SK-N-SH (cell line): Measurements from ENCODE around the gene ATRAID. TPM values are rescaled to one million over a fixed set of nuclear protein-coding genes. Genes with fewer than 3 reads are reported as not detected.

ENCODE experiments used
- CTCF ChIA-PET: fragments of 300-600, 350-600 bp; formaldehyde crosslinking; extraction: SDS; loops from one replicate; lab custom pipeline; 2021; lab: Yijun Ruan, JAX
- POLR2A ChIA-PET: fragments of 350-600 bp; sonication (Branson Sonifier 250); formaldehyde crosslinking; extraction: SDS; loops from one replicate; lab custom pipeline; 2020; ENCODE audit warnings: antibody characterized with exemption, inconsistent platforms; lab: Yijun Ruan, JAX
- DNase-seq: peaks from one replicate; pipeline ENCODE4 v3.0.0; 2012
- H2AFZ ChIP-seq: fragments of 200-600 bp; sonication (generic); 2 replicates; pipeline ENCODE4 v1.8.1; 2016; ENCODE audit warnings: antibody characterized with exemption, mild to moderate bottlenecking, low read depth
- H3F3A ChIP-seq: fragments of 200-600 bp; sonication (generic); replicated peaks from 2 replicates; pipeline ENCODE3; 2016; ENCODE audit warnings: antibody characterized with exemption, mild to moderate bottlenecking; ENCODE audit not compliant: insufficient read depth
- H3K27ac ChIP-seq, 2 experiments: fragments of 200-500 bp in 1 of 2; fragments of 200-600 bp in 1 of 2; sonication (Bioruptor generic) in 1 of 2; sonication (generic), shearing (Covaris generic) in 1 of 2; 2 replicates each; pipeline versions ENCODE4 v1.5.1 to v1.6.1; 2014 to 2016; ENCODE audit warnings: low read depth in 2 of 2, inconsistent platforms in 1 of 2, low read length in 1 of 2, mild to moderate bottlenecking in 1 of 2, mixed read lengths in 1 of 2
- H3K27me3 ChIP-seq: fragments of 200-600 bp; sonication (generic), shearing (Covaris generic); 2 replicates; pipeline ENCODE4 v1.6.1; 2016; ENCODE audit warnings: mixed run types; ENCODE audit not compliant: insufficient read depth
- H3K36me3 ChIP-seq, 2 experiments: fragments of 200-500 bp in 1 of 2; fragments of 200-600 bp in 1 of 2; sonication (Bioruptor generic) in 1 of 2; sonication (generic) in 1 of 2; replicated peaks in 1 of 2; 2 replicates each; pipeline versions ENCODE3 to v1.5.1; 2014 to 2016; ENCODE audit warnings: low read length in 1 of 2, mild to moderate bottlenecking in 1 of 2; ENCODE audit not compliant: insufficient read depth in 2 of 2, control insufficient read depth in 1 of 2
- H3K4me1 ChIP-seq, 2 experiments: fragments of 200-500 bp in 1 of 2; fragments of 200-600 bp in 1 of 2; sonication (Bioruptor generic) in 1 of 2; sonication (generic), shearing (Covaris generic) in 1 of 2; 2 replicates each; pipeline versions ENCODE4 v1.5.1 to v1.6.1; 2014 to 2016; ENCODE audit warnings: low read depth in 1 of 2, low read length in 1 of 2, mixed run types in 1 of 2; ENCODE audit not compliant: insufficient read depth in 2 of 2, control insufficient read depth in 1 of 2
- H3K4me2 ChIP-seq: fragments of 200-600 bp; sonication (generic), shearing (Covaris generic); 2 replicates; pipeline ENCODE4 v1.6.1; 2017; ENCODE audit warnings: mixed run types
- H3K4me3 ChIP-seq, 2 experiments: fragments of 200-500 bp in 1 of 2; fragments of 200-600 bp in 1 of 2; sonication (Bioruptor generic) in 1 of 2; sonication (generic), shearing (Covaris generic) in 1 of 2; 2 replicates each; pipeline versions ENCODE4 v1.5.1 to v1.8.1; 2014 to 2016; ENCODE audit warnings: low read depth in 2 of 2, inconsistent platforms in 1 of 2, low read length in 1 of 2, mild to moderate bottlenecking in 1 of 2, mixed read lengths in 1 of 2, moderate library complexity in 1 of 2
- H3K79me2 ChIP-seq: fragments of 200-600 bp; sonication (generic); 2 replicates; pipeline ENCODE4 v1.8.1; 2017; ENCODE audit warnings: mild to moderate bottlenecking; ENCODE audit not compliant: insufficient read depth
- H3K9ac ChIP-seq: fragments of 200-600 bp; sonication (generic); 2 replicates; pipeline ENCODE4 v1.6.1; 2017; ENCODE audit warnings: mixed run types
- H3K9me2 ChIP-seq: fragments of 200-600 bp; sonication (generic); 2 replicates; pipeline ENCODE4 v1.6.1; 2017; ENCODE audit warnings: mixed run types
- H3K9me3 ChIP-seq: fragments of 200-600 bp; sonication (generic); 2 replicates; pipeline ENCODE4 v1.6.1; 2017; ENCODE audit warnings: mixed run types, mild to moderate bottlenecking, moderate library complexity
- H4K20me1 ChIP-seq: fragments of 200-600 bp; sonication (generic); 2 replicates; pipeline ENCODE4 v1.6.1; 2017; ENCODE audit warnings: mild to moderate bottlenecking, mixed run types; ENCODE audit not compliant: insufficient read depth
- CHD2 ChIP-seq: fragments of 150-350 bp; IDR thresholded peaks from 2 replicates; pipeline ENCODE4 v1.6.1; 2018; ENCODE audit warnings: low read length; ENCODE audit not compliant: partially characterized antibody
- FOXM1 ChIP-seq: IDR thresholded peaks from 2 replicates; pipeline ENCODE4 v1.4.0; 2012; ENCODE audit warnings: low read depth, mild to moderate bottlenecking
- GATA2 ChIP-seq: sonication (generic); formaldehyde crosslinking; IDR thresholded peaks from 2 replicates; pipeline ENCODE4 v1.5.0; 2020; ENCODE audit warnings: mild to moderate bottlenecking, missing genetic modification reagents
- IRF3 ChIP-seq: fragments of 150-350 bp; IDR thresholded peaks from 2 replicates; pipeline ENCODE4 v1.6.1; 2016; ENCODE audit warnings: mild to moderate bottlenecking, low read depth, low read length
- JUND ChIP-seq: IDR thresholded peaks from 2 replicates; pipeline ENCODE4 v1.4.0; 2012
- MEF2A ChIP-seq: IDR thresholded peaks from 2 replicates; pipeline ENCODE4 v1.4.0; 2012; ENCODE audit warnings: low read depth, borderline replicate concordance
- RFX5 ChIP-seq: IDR thresholded peaks from 2 replicates; pipeline ENCODE4 v1.6.1; 2012; ENCODE audit warnings: mild to moderate bottlenecking, improper control_type of control experiment, low read length
- RXRA ChIP-seq: IDR thresholded peaks from 2 replicates; pipeline ENCODE4 v1.4.0; 2012; ENCODE audit warnings: low read depth, mild to moderate bottlenecking, borderline replicate concordance
- SMC3 ChIP-seq: IDR thresholded peaks from 2 replicates; pipeline ENCODE4 v1.6.1; 2012; ENCODE audit warnings: low read depth, low read length, improper control_type of control experiment
- TCF12 ChIP-seq: IDR thresholded peaks from 2 replicates; pipeline ENCODE4 v1.4.0; 2012
- TEAD4 ChIP-seq: IDR thresholded peaks from 2 replicates; pipeline ENCODE4 v1.4.0; 2012; ENCODE audit warnings: mild to moderate bottlenecking, borderline replicate concordance; ENCODE audit not compliant: insufficient read depth
- USF1 ChIP-seq: IDR thresholded peaks from 2 replicates; pipeline ENCODE4 v1.4.0; 2012; ENCODE audit warnings: low read depth, borderline replicate concordance
- WGBS: methylation state at CpG from one replicate; pipeline ENCODE4 v1.1.6; 2017; ENCODE audit warnings: low lambda C conversion rate; 5-methylcytosine and 5-hydroxymethylcytosine counted together
- polyA plus RNA-seq, 3 experiments: library from polyadenylated mRNA; depleted of rRNA; stranded (reverse); fragments of >200 nt; gene quantifications; 2 replicates each; pipeline ENCODE4 v1.2.3, GENCODE V29; 2012
- TF ChIP-seq, protein P1 (sequence below): fragments of 200-600 bp; sonication (generic); IDR thresholded peaks from 2 replicates; pipeline ENCODE4 v1.6.1; 2017; ENCODE audit warnings: antibody characterized with exemption, mild to moderate bottlenecking, moderate library complexity

ATRAID gene
- polyA plus RNA-seq, 1 of the 3 experiments (the other 2 are of a cell fraction) = 289 TPM

DNA sequence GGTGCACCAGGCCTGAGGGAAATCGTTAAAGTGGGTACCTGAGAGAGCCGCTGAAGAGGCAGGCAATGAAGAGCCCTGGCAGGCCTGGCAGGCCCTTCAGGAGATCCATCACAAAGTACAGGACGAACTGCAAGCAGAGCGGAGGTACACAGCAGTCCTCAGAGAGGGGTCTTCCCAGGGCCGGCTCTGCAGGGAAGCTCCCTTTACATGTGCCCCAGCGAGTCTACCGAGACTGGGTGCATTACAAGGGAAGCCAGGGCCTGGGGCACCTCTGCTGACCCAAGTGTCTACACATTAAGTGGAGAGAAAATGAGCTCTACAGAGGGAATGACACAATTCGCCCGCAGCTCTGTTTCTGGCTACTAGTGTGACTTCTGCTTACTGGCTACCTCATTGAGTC is 8.1 kb upstream of the ATRAID start:
- Histone ChIP-seq H3K27me3 (no peaks in the 10 kb centered on the region), H3K9me2 (no peaks in the 10 kb centered on the region), H3K4me3 (no peak overlapping the region), H3K4me1 (no peaks in the 10 kb centered on the region; a peak in 1 of 4 replicates), H3K79me2 (no peaks in the 10 kb centered on the region), H3F3A (no peaks in the 10 kb centered on the region), H3K4me2 (no peak overlapping the region), H3K27ac (no peak overlapping the region), H3K9me3 (no peaks in the 10 kb centered on the region), H2AFZ (no peak overlapping the region), H3K36me3 (peaks cover 13 to 86% of the 10 kb centered on the region in 2 experiments), H3K9ac (no peak overlapping the region), H4K20me1 (no peaks in the 10 kb centered on the region)
- WGBS = 93% methylated on average over 9 of the region's 9 CpGs
- DNase-seq = no peak
- ChIA-PET POLR2A (no interaction called here), CTCF (interaction anchor here (1.0 to 4.0 kb wide), 5 partner anchors 12 to 242 kb away, joined by 3 to 24 read pairs (median 3); partner anchors contain the start of gene KHK)
- no peak for TF ChIP-seq TCF12
- no peak for TF ChIP-seq USF1
- TF ChIP-seq RFX5 = no peak
- no peak for TF ChIP-seq IRF3
- TF ChIP-seq CHD2 = no peak
- TF ChIP-seq SMC3 = no peak
- no peak for TF ChIP-seq TEAD4
- TF ChIP-seq FOXM1 = no peak
- no peak for TF ChIP-seq RXRA
- TF ChIP-seq JUND = no peak
- TF ChIP-seq, all 33 proteins: peak for 0

GRCh38 chr2:27204566-27204965 is 7.3 kb upstream of the ATRAID start:
- Histone ChIP-seq H3K4me1 (peaks cover 0 to 2% of the 10 kb centered on the region in 2 experiments; a peak in 1 of 4 replicates), H3K27me3 (no peaks in the 10 kb centered on the region), H3K27ac (no peak overlapping the region), H4K20me1 (no peaks in the 10 kb centered on the region), H3K4me3 (no peak overlapping the region), H3K4me2 (no peak overlapping the region), H3K9me2 (no peaks in the 10 kb centered on the region), H3K36me3 (peaks cover 21 to 94% of the 10 kb centered on the region in 2 experiments), H3K9me3 (no peaks in the 10 kb centered on the region), H3K9ac (no peak overlapping the region), H3F3A (no peaks in the 10 kb centered on the region), H2AFZ (no peak overlapping the region), H3K79me2 (no peaks in the 10 kb centered on the region)
- TF ChIP-seq GATA2 (CRISPR knock-in tag) (no peak), RXRA (no peak), MEF2A (no peak)
- TF ChIP-seq, protein P1, sequence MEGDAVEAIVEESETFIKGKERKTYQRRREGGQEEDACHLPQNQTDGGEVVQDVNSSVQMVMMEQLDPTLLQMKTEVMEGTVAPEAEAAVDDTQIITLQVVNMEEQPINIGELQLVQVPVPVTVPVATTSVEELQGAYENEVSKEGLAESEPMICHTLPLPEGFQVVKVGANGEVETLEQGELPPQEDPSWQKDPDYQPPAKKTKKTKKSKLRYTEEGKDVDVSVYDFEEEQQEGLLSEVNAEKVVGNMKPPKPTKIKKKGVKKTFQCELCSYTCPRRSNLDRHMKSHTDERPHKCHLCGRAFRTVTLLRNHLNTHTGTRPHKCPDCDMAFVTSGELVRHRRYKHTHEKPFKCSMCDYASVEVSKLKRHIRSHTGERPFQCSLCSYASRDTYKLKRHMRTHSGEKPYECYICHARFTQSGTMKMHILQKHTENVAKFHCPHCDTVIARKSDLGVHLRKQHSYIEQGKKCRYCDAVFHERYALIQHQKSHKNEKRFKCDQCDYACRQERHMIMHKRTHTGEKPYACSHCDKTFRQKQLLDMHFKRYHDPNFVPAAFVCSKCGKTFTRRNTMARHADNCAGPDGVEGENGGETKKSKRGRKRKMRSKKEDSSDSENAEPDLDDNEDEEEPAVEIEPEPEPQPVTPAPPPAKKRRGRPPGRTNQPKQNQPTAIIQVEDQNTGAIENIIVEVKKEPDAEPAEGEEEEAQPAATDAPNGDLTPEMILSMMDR = no peak
- CTCF ChIA-PET = interaction anchor here (1.7 to 4.0 kb wide), 2 partner anchors 13 to 19 kb away, joined by 5 to 24 read pairs; no protein-coding TSS in a partner anchor
- DNase-seq = no peak
- WGBS = 98% methylated on average over 8 of the region's 8 CpGs
- POLR2A ChIA-PET = no interaction called here
